Cardiac fibroblast (primary cell): Measurements from ENCODE around the gene SLC1A5.
"Not testable (repeated sequence)": the region's sequence is repeated elsewhere in the genome, so short reads cannot be mapped to it uniquely, and the experiment has no call there.

Source experiments
- DNase-seq, 2 donors: peaks; one replicate each; pipeline versions ENCODE4 v3.0.0 to v3.0.0-alpha.2; 2010; ENCODE audit warnings: low read depth in 2 of 2
- H3K4me3 ChIP-seq, 2 donors: replicated peaks in 1 of 2; 1 replicate in 1 of 2; 2 replicates in 1 of 2; pipeline ENCODE4 v1.5.1; 2011; ENCODE audit warnings: low read depth in 2 of 2, low read length in 2 of 2, mild to moderate bottlenecking in 2 of 2, moderate library complexity in 1 of 2
- TF ChIP-seq, protein P1 (sequence below): IDR thresholded peaks from one replicate; pipeline ENCODE4 v1.5.1; 2011; ENCODE audit warnings: low read depth, mild to moderate bottlenecking, low read length, inconsistent platforms

SLC1A5 gene

DNA sequence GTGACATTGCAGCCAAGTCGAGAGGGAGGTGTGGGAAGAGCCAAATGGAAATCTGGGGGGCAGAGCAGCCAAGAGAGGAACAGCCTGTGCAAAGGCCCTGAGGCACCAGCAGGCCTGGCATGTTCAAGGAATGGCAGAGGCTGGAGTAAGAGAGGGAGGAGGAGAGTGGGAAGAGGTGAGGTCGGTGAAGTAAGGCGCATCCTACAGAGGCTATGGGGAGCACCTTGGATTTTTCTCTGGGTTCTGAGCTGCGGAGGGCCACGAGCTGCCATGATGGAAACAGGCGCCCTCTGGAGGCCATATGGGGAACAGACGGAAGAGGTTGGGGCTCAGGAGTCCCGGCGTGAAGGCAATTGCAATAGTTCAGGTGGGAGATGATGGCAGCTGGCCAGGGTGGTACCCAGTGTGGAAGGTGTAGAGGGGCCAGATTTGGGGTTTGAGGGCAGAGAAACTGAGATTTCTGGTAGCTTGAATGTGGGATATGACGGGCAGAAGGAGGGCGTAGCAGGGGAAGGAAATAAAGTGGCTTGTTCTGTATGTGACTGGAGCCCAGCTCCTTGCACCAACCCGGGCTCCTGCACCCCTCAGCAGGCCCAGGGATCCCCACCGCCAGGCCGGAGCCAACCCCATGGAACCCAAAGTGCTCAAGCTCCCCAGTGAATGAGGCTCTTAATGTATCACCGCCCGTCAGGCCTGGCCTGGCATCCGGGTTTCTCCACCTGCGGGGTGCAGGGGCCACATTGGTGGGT, 21.7 kb downstream of the SLC1A5 start:
- peak in 1 of 2 donors; percentile 53 for DNase-seq
- TF ChIP-seq, protein P1, sequence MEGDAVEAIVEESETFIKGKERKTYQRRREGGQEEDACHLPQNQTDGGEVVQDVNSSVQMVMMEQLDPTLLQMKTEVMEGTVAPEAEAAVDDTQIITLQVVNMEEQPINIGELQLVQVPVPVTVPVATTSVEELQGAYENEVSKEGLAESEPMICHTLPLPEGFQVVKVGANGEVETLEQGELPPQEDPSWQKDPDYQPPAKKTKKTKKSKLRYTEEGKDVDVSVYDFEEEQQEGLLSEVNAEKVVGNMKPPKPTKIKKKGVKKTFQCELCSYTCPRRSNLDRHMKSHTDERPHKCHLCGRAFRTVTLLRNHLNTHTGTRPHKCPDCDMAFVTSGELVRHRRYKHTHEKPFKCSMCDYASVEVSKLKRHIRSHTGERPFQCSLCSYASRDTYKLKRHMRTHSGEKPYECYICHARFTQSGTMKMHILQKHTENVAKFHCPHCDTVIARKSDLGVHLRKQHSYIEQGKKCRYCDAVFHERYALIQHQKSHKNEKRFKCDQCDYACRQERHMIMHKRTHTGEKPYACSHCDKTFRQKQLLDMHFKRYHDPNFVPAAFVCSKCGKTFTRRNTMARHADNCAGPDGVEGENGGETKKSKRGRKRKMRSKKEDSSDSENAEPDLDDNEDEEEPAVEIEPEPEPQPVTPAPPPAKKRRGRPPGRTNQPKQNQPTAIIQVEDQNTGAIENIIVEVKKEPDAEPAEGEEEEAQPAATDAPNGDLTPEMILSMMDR = peak; percentile 85

GRCh38 chr19:46764817-46765291, 23.5 kb downstream of the SLC1A5 start:
- TF ChIP-seq, protein P1 = no peak

More for the DNA sequence above, 21.7 kb downstream of the SLC1A5 start:
- H3K4me3 ChIP-seq = no peak overlapping the region

DNA sequence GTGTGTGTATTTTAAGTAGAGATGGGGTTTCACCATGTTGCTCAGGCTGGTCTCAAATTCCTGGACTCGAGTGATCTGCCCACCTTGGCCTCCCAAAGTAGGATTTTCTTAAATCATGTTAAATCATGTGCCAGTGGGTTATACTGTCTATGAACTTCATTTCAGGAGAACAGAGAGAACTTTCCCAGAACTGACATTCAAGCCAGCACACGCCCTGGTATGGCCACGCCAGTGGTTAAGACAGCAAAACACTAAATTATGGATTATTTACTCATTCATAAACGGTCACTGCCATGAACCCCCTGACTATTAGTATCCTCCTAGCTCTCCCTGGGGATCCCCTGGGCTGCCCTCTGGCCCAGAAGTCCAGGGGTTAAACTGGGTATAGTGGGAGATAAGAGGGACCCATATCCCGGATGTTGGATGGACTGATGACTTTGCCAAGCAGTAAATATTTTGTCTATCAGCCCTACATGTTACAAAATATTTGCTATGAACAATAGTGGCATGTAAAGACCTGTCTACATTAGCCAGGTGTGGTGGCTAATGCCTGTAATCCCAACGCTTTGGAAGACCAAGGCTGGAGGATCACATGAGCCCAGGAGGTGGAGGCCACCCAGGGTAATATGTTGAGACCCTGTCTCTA, 26.0 kb downstream of the SLC1A5 start:
- no peak for DNase-seq
- no peak overlapping the region for H3K4me3 ChIP-seq
- TF ChIP-seq, protein P1 = no peak

More at GRCh38 chr19:46764817-46765291, 23.5 kb downstream of the SLC1A5 start:
- H3K4me3 ChIP-seq = no peak overlapping the region
- no peak for DNase-seq

DNA sequence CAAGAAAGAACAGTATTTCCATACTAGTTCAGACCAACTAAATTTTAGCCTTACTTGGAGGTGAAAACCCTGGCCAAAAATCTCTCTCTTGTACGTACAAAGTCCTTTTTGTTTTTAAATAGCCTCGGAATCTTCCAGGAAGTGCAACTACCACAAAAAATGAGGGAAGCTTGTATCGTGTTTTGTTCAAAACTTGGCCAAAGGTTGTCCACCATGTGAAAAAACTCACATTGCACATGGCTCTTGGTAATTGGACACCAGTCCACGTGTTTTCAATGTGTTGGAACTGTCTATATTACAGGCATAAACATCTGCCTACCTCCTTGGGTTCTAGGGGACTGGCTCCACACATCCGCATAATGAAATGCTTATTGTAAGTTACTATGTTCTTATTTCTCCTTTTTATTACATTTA, 27.0 kb downstream of the SLC1A5 start:
- H3K4me3 ChIP-seq = no peak overlapping the region
- TF ChIP-seq, protein P1 = no peak
- DNase-seq = peak in 1 of 2 donors; percentile 75

DNA sequence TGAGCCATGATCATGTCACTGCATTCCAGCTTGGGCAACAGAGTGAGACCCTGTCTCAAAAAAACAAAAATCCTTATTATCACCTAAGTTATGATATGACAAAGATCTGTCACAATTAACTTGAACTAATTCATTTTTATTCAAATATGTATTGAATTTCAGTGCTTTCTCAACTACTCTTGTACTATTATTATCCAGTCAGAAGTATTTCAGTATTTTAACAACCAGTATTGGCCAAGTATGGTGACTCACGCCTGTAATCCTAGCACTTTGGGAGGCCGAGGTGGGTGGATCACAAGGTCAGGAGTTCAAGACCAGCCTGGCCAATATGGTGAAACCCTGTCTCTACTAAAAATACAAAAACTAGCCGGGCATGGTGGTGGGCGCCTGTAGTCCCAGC, 27.5 kb downstream of the SLC1A5 start:
- DNase-seq = peak; percentile 47 to 60
- not testable (repeated sequence) for H3K4me3 ChIP-seq

GRCh38 chr19:46760363-46760762, 28.0 kb downstream of the SLC1A5 start:
- DNase-seq = no peak
- H3K4me3 ChIP-seq = no peak overlapping the region
- TF ChIP-seq, protein P1 = no peak

- H3K4me3 ChIP-seq = no peak overlapping the region
- TF ChIP-seq, protein P1 = no peak
- peak; percentile 94 to 95 for DNase-seq
Measured at GRCh38 chr19:46759817-46760333, 28.5 kb downstream of the SLC1A5 start.
